Measurements from ENCODE around the gene PSMC3.

DNA sequence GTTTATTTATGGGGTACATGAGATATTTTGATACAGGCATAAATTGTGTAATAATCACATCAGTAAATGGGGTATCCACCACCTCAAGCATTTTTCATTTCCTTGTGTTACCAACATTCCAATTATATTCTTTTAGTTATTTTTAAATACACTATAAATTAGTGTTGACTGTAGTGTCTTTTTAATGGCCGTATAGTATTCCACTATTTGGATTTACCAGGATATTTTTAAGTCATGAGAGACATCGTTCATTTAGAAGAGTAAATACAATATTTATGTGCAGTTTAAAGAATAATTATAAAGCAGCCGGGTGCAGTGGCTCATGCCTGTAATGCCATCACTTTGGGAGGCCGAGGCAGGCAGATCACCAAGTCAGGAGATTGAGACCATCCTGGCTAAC lies 41.7 kb downstream of the PSMC3 start:
- TF ChIP-seq, protein P1, sequence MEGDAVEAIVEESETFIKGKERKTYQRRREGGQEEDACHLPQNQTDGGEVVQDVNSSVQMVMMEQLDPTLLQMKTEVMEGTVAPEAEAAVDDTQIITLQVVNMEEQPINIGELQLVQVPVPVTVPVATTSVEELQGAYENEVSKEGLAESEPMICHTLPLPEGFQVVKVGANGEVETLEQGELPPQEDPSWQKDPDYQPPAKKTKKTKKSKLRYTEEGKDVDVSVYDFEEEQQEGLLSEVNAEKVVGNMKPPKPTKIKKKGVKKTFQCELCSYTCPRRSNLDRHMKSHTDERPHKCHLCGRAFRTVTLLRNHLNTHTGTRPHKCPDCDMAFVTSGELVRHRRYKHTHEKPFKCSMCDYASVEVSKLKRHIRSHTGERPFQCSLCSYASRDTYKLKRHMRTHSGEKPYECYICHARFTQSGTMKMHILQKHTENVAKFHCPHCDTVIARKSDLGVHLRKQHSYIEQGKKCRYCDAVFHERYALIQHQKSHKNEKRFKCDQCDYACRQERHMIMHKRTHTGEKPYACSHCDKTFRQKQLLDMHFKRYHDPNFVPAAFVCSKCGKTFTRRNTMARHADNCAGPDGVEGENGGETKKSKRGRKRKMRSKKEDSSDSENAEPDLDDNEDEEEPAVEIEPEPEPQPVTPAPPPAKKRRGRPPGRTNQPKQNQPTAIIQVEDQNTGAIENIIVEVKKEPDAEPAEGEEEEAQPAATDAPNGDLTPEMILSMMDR (IDR thresholded peaks at IDR 0.05), result no peak
- TF ChIP-seq POLR2AphosphoS5 (IDR thresholded peaks at IDR 0.05; ENCODE audit: low read depth, low read length), result no peak
- TF ChIP-seq, protein P2, sequence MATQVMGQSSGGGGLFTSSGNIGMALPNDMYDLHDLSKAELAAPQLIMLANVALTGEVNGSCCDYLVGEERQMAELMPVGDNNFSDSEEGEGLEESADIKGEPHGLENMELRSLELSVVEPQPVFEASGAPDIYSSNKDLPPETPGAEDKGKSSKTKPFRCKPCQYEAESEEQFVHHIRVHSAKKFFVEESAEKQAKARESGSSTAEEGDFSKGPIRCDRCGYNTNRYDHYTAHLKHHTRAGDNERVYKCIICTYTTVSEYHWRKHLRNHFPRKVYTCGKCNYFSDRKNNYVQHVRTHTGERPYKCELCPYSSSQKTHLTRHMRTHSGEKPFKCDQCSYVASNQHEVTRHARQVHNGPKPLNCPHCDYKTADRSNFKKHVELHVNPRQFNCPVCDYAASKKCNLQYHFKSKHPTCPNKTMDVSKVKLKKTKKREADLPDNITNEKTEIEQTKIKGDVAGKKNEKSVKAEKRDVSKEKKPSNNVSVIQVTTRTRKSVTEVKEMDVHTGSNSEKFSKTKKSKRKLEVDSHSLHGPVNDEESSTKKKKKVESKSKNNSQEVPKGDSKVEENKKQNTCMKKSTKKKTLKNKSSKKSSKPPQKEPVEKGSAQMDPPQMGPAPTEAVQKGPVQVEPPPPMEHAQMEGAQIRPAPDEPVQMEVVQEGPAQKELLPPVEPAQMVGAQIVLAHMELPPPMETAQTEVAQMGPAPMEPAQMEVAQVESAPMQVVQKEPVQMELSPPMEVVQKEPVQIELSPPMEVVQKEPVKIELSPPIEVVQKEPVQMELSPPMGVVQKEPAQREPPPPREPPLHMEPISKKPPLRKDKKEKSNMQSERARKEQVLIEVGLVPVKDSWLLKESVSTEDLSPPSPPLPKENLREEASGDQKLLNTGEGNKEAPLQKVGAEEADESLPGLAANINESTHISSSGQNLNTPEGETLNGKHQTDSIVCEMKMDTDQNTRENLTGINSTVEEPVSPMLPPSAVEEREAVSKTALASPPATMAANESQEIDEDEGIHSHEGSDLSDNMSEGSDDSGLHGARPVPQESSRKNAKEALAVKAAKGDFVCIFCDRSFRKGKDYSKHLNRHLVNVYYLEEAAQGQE (IDR thresholded peaks at IDR 0.05; ENCODE audit: insufficient read depth in 1 of 2, low read depth in 2 of 2, low read length in 1 of 2), result no peak
- TF ChIP-seq SIN3A (IDR thresholded peaks at IDR 0.05; ENCODE audit: borderline replicate concordance, insufficient read depth, low read depth, low read length), result no peak
- no peak for TF ChIP-seq TCF7L2 (IDR thresholded peaks at IDR 0.05; ENCODE audit: low read depth, low read length)
